OCI-LY7 (cell line): ENCODE measurements around the gene DNER. TPM values are rescaled to one million over a fixed set of nuclear protein-coding genes. Genes with fewer than 3 reads are reported as not detected.

Experiments used
- BruUV-seq: library from RNA; stranded (reverse); fragments of 400-500 nt; replicated peaks from 2 replicates; lab custom pipeline; 2021; lab: Mats Ljungman, UMichigan
- CTCF ChIA-PET: fragments of 300-600 bp; sonication (Branson Sonifier 250); formaldehyde crosslinking; loops from one replicate; lab custom pipeline; 2022; ENCODE audit warnings: antibody characterized with exemption; ENCODE audit not compliant: unreplicated experiment; lab: Charles Lee
- POLR2A ChIA-PET: fragments of 300-600 bp; sonication (Branson Sonifier 250); formaldehyde crosslinking; loops from one replicate; lab custom pipeline; 2022; ENCODE audit warnings: antibody characterized with exemption; lab: Charles Lee
- DNase-seq: peaks from one replicate; pipeline ENCODE4 v3.0.0-alpha.2; 2015; ENCODE audit warnings: low spot score
- H2AFZ ChIP-seq: fragments of 200-600 bp; sonication (generic), shearing (Covaris generic); 2 replicates; pipeline ENCODE4 v1.6.1; 2014; ENCODE audit warnings: mild to moderate bottlenecking, antibody characterized with exemption, low read length, moderate library complexity
- H3K27ac ChIP-seq: fragments of 200-600 bp; sonication (generic); 2 replicates; pipeline ENCODE4 v1.5.1; 2014; ENCODE audit warnings: mixed run types, low read depth, mild to moderate bottlenecking, moderate library complexity, low read length, inconsistent platforms; ENCODE audit not compliant: poor library complexity, severe bottlenecking
- H3K36me3 ChIP-seq: fragments of 200-600 bp; sonication (generic); 2 replicates; pipeline ENCODE4 v1.6.1; 2014; ENCODE audit warnings: mild to moderate bottlenecking, antibody characterized with exemption, low read length, moderate library complexity, mixed read lengths; ENCODE audit not compliant: insufficient read depth
- H3K4me1 ChIP-seq: fragments of 200-600 bp; sonication (generic); 2 replicates; pipeline ENCODE4 v1.5.1; 2014; ENCODE audit warnings: mild to moderate bottlenecking, low read length; ENCODE audit not compliant: insufficient read depth, poor library complexity, severe bottlenecking
- H3K4me2 ChIP-seq: fragments of 200-600 bp; sonication (generic); 2 replicates; pipeline ENCODE4 v1.6.1; 2014; ENCODE audit warnings: mild to moderate bottlenecking, low read length
- H3K4me3 ChIP-seq: fragments of 200-600 bp; sonication (generic); 2 replicates; pipeline ENCODE4 v1.5.1; 2014; ENCODE audit warnings: mild to moderate bottlenecking, low read depth, low read length; ENCODE audit not compliant: poor library complexity, severe bottlenecking
- H3K79me2 ChIP-seq: fragments of 200-600 bp; sonication (generic); 2 replicates; pipeline ENCODE4 v1.6.1; 2016; ENCODE audit warnings: low read depth, mild to moderate bottlenecking, low read length, moderate library complexity, mixed read lengths; ENCODE audit not compliant: insufficient read depth
- H3K9me2 ChIP-seq: fragments of 200-600 bp; sonication (generic); 2 replicates; pipeline ENCODE4 v1.6.1; 2016; ENCODE audit warnings: mild to moderate bottlenecking, low read length, mixed read lengths; ENCODE audit not compliant: insufficient read depth
- H3K9me3 ChIP-seq: fragments of 200-600 bp; sonication (generic); 2 replicates; pipeline ENCODE4 v1.6.1; 2014; ENCODE audit warnings: mild to moderate bottlenecking, mixed run types, low read length, mixed read lengths
- H4K20me1 ChIP-seq: fragments of 200-600 bp; sonication (generic); 2 replicates; pipeline ENCODE4 v1.6.1; 2014; ENCODE audit warnings: mild to moderate bottlenecking, antibody characterized with exemption, low read length, moderate library complexity, mixed read lengths; ENCODE audit not compliant: insufficient read depth
- EZH2phosphoT487 ChIP-seq: fragments of 200-600 bp; sonication (generic); IDR thresholded peaks from 2 replicates; pipeline ENCODE4 v1.6.1; 2018; ENCODE audit warnings: low read depth, borderline replicate concordance, mild to moderate bottlenecking, mixed run types, antibody characterized with exemption, low read length, moderate library complexity, mixed read lengths
- intact Hi-C: fragments of 100-400 bp; cut with micrococcal nuclease; formaldehyde crosslinking; loops from one replicate; pipeline ENCODE4 v1.10.0; 2022; ENCODE audit not compliant: unreplicated experiment
- total RNA-seq, 2 experiments: library from RNA; depleted of rRNA in 1 of 2; stranded (reverse); fragments of >200 nt in 1 of 2; shearing (Covaris generic) in 1 of 2; gene quantifications; 2 replicates each; pipeline ENCODE4 v1.2.3, GENCODE V29; 2014 to 2022
- TF ChIP-seq, protein P1 (sequence below): fragments of 200-600 bp; sonication (generic); conservative IDR thresholded peaks from 2 replicates; pipeline ENCODE4 v1.5.1; 2014; ENCODE audit warnings: mild to moderate bottlenecking, antibody characterized with exemption, low read length, moderate library complexity, mixed read lengths

Gene DNER
- total RNA-seq, 2 experiments from 2014 or later: not detected

GRCh38 chr2:229686122-229686919 is 28.0 kb downstream of the DNER start:
- Histone ChIP-seq H3K9me3 (no peaks in the 10 kb centered on the region), H4K20me1 (no peaks in the 10 kb centered on the region), H3K9me2 (no peaks in the 10 kb centered on the region), H3K36me3 (no peaks in the 10 kb centered on the region), H3K4me1 (no peaks in the 10 kb centered on the region), H3K79me2 (no peaks in the 10 kb centered on the region), H2AFZ (no peak overlapping the region), H3K4me3 (no peak overlapping the region), H3K4me2 (no peak overlapping the region), H3K27ac (no peak overlapping the region)
- BruUV-seq: no TSS peak
- POLR2A ChIA-PET: interaction anchor here (0.5 to 0.9 kb wide), 2 partner anchors 414 to 1273 kb away, joined by 3 read pairs; no protein-coding TSS in a partner anchor
- DNase-seq: no peak
- intact Hi-C loops: no loop called here
- TF ChIP-seq EZH2phosphoT487: no peak
- TF ChIP-seq, protein P1, sequence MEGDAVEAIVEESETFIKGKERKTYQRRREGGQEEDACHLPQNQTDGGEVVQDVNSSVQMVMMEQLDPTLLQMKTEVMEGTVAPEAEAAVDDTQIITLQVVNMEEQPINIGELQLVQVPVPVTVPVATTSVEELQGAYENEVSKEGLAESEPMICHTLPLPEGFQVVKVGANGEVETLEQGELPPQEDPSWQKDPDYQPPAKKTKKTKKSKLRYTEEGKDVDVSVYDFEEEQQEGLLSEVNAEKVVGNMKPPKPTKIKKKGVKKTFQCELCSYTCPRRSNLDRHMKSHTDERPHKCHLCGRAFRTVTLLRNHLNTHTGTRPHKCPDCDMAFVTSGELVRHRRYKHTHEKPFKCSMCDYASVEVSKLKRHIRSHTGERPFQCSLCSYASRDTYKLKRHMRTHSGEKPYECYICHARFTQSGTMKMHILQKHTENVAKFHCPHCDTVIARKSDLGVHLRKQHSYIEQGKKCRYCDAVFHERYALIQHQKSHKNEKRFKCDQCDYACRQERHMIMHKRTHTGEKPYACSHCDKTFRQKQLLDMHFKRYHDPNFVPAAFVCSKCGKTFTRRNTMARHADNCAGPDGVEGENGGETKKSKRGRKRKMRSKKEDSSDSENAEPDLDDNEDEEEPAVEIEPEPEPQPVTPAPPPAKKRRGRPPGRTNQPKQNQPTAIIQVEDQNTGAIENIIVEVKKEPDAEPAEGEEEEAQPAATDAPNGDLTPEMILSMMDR: no peak
- CTCF ChIA-PET: no interaction called here

DNA sequence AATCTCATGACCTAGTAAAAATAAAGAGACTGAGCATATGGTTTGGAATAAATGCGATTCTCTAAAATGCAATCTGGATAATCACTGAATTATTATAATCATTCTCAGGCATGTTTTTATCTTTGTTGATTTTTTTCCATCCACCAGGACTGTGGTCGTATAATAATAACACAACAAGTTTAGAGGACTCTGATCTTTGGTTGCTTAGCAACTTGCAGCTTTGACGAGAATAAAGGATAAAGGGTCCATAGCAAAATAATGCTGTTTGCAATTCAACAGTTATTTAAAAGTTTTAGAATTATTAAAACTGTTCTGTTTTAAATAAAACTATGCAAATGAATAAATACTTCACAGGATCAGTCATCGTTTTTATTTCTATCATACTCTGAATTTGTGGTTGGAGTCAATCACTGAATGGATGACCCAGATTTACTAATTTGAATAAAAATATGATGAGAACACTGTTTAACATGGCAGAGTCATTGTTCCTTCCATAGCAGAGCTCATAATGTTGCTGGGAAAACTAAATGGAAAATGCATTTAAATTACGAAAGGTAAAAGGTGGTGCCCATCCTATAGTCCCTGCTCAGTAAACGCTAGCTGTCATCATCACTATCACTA is 29.3 kb downstream of the DNER start:
- H3K4me3 ChIP-seq: no peak overlapping the region
- no peak for DNase-seq
- BruUV-seq: no TSS peak
- POLR2A ChIA-PET: interaction anchor here (1.0 kb wide), 1 partner anchor 10 kb away, joined by 4 read pairs; no protein-coding TSS in a partner anchor
- CTCF ChIA-PET: no interaction called here
- no peaks in the 10 kb centered on the region for H3K9me3 ChIP-seq
- no peaks in the 10 kb centered on the region for H3K79me2 ChIP-seq
- intact Hi-C loops: no loop called here
- TF ChIP-seq, protein P1: no peak
- TF ChIP-seq EZH2phosphoT487: no peak
- H3K27ac ChIP-seq: no peak overlapping the region
- no peaks in the 10 kb centered on the region for H3K36me3 ChIP-seq
- no peak overlapping the region for H2AFZ ChIP-seq
- no peaks in the 10 kb centered on the region for H3K9me2 ChIP-seq
- no peak overlapping the region for H3K4me2 ChIP-seq
- no peaks in the 10 kb centered on the region for H3K4me1 ChIP-seq
- no peaks in the 10 kb centered on the region for H4K20me1 ChIP-seq
